Measurements from ENCODE around the gene DSCAML1.

DSCAML1 gene

GRCh38 chr11:117495357-117495756 lies 301.7 kb downstream of the DSCAML1 start:
- TF ChIP-seq CTCF (IDR thresholded peaks at IDR 0.05; ENCODE audit: control insufficient read depth, extremely low read depth, insufficient read depth) = no peak
- DNase-seq (ENCODE audit: low read depth) = no peak
- H3K4me3 ChIP-seq (ENCODE audit: low read depth, low read length) = no peak overlapping the region

GRCh38 chr11:117492578-117493251 lies 304.3 kb downstream of the DSCAML1 start:
- TF ChIP-seq CTCF (IDR thresholded peaks at IDR 0.05; ENCODE audit: control insufficient read depth, extremely low read depth, insufficient read depth) = no peak
- no peak overlapping the region for H3K4me3 ChIP-seq (ENCODE audit: low read depth, low read length)
- no peak for DNase-seq (ENCODE audit: low read depth)

- DNase-seq (ENCODE audit: low read depth) = no peak
- no peak overlapping the region for H3K4me3 ChIP-seq (ENCODE audit: low read depth, low read length)
- TF ChIP-seq CTCF (IDR thresholded peaks at IDR 0.05; ENCODE audit: control insufficient read depth, extremely low read depth, insufficient read depth) = no peak
These were observed 306.1 kb downstream of the DSCAML1 start for GRCh38 chr11:117490911-117491310.

- no peak for DNase-seq (ENCODE audit: low read depth)
- TF ChIP-seq CTCF (IDR thresholded peaks at IDR 0.05; ENCODE audit: control insufficient read depth, extremely low read depth, insufficient read depth) = no peak
- H3K4me3 ChIP-seq (ENCODE audit: low read depth, low read length) = no peak overlapping the region
These were observed 306.9 kb downstream of the DSCAML1 start for GRCh38 chr11:117489999-117490679.

- TF ChIP-seq CTCF (IDR thresholded peaks at IDR 0.05; ENCODE audit: control insufficient read depth, extremely low read depth, insufficient read depth) = no peak
- H3K4me3 ChIP-seq (ENCODE audit: low read depth, low read length) = no peak overlapping the region
- no peak for DNase-seq (ENCODE audit: low read depth)
These were observed 307.7 kb downstream of the DSCAML1 start for GRCh38 chr11:117488996-117489952.

GRCh38 chr11:117486059-117486458 lies 311.0 kb downstream of the DSCAML1 start:
- no peak overlapping the region for H3K4me3 ChIP-seq (ENCODE audit: low read depth, low read length)
- DNase-seq (ENCODE audit: low read depth) = no peak
- TF ChIP-seq CTCF (IDR thresholded peaks at IDR 0.05; ENCODE audit: control insufficient read depth, extremely low read depth, insufficient read depth) = no peak
